Measurements from ENCODE around the gene ATAD3B. TPM values are rescaled to one million over a fixed set of nuclear protein-coding genes. Genes with fewer than 3 reads are reported as not detected.
A peak's percentile ranks its signal among the peaks of the same experiment; 100 is the strongest.

The ATAD3B gene
- total RNA-seq, 1 experiment from 2014 or later, result 46.9 TPM

DNA sequence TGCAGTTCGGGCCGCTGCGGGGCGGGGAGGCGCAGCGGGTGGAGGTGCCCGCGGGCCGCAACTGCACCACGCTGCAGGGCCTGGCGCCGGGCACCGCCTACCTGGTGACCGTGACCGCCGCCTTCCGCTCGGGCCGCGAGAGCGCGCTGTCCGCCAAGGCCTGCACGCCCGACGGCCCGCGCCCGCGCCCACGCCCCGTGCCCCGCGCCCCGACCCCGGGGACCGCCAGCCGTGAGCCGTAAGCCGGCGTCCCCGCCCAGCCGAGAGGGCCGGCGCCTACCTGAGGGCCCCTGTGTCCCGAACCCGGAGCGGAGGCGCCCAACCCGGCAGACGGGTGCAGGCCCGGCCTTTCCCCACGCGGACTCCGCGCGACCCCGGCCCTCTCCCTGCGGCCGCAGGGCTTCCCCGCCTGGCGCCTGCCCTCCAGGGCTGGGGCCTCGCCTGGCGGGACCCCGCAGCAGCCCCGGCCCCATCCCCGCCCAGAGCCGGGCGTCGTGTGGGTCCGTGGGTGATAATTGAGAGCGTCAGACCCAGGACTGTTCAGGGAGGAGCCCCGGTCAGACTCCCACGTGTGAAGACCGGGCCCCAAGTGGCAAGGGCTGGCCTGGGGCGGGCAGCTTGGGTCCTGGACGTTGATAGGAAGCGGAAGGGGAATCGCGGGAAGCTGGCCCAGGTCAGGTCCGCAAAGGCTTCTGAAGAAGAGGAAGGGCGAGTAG lies 31.9 kb upstream of the ATAD3B start:
- Mint-ChIP-seq H3K27me3 (ENCODE audit: insufficient read depth, unreplicated experiment) (no peaks in the 10 kb centered on the region), H3K36me3 (ENCODE audit: insufficient read depth, unreplicated experiment) (no peaks in the 10 kb centered on the region), H3K4me1 (ENCODE audit: insufficient read depth, unreplicated experiment) (no peaks in the 10 kb centered on the region), H3K27ac (ENCODE audit: low read depth, unreplicated experiment) (no peak overlapping the region), H3K9me3 (ENCODE audit: unreplicated experiment) (no peaks in the 10 kb centered on the region), H3K4me3 (ENCODE audit: unreplicated experiment) (no peak overlapping the region)
- ChIA-PET POLR2A (no interaction called here), CTCF (interaction anchor here (1.0 to 1.1 kb wide), 2 partner anchors 9 to 52 kb away, joined by 3 to 5 read pairs; no protein-coding TSS in a partner anchor)
- no peak for DNase-seq (ENCODE audit: unreplicated experiment)
- intact Hi-C loops (cut with micrococcal nuclease), result no loop called here
- no TSS peak for BruUV-seq (replicated peaks)
- TF ChIP-seq, protein P1, sequence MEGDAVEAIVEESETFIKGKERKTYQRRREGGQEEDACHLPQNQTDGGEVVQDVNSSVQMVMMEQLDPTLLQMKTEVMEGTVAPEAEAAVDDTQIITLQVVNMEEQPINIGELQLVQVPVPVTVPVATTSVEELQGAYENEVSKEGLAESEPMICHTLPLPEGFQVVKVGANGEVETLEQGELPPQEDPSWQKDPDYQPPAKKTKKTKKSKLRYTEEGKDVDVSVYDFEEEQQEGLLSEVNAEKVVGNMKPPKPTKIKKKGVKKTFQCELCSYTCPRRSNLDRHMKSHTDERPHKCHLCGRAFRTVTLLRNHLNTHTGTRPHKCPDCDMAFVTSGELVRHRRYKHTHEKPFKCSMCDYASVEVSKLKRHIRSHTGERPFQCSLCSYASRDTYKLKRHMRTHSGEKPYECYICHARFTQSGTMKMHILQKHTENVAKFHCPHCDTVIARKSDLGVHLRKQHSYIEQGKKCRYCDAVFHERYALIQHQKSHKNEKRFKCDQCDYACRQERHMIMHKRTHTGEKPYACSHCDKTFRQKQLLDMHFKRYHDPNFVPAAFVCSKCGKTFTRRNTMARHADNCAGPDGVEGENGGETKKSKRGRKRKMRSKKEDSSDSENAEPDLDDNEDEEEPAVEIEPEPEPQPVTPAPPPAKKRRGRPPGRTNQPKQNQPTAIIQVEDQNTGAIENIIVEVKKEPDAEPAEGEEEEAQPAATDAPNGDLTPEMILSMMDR (IDR thresholded peaks at IDR 0.05; ENCODE audit: unreplicated experiment), result no peak

DNA sequence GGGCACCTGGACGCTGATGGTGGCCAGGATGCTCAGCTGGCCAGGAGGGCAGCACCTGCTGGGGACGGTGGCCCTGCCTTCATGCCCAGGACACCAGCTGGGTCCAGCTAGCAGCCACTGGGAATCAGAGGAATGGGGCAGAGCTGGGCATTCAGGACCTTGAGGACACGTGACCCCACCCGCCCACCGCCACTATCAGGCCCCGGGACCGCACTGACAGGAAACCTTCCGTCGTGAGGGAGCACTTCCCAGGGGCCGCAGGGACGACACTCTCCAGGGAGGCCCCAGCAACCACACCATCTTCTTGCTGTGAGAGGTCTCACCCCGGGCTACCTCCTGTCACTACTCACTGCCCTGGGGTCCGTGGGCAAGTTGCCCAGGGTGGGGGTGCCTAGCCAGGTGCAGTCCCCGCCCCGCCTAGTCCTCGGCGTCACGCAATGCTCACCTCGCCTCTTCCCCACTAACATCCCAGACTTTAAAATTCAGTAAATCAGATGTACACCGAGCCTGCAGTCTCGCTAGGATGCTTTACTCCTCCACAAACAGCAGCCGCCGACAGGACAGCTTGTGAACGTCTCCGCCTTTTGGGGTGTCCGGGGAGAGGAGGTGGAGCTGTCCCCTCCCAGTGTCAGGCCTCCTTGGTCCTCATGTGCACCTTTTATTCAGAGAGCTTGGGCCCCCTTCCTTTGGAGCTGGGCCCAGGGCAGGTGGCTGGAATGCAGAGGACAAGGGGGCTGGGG lies 31.1 kb upstream of the ATAD3B start:
- intact Hi-C loops (cut with micrococcal nuclease), result no loop called here
- POLR2A ChIA-PET, result no interaction called here
- no peaks in the 10 kb centered on the region for H3K9me3 Mint-ChIP-seq (ENCODE audit: unreplicated experiment)
- CTCF ChIA-PET, result interaction anchor here (0.6 to 1.8 kb wide), 18 partner anchors 8 to 604 kb away, joined by 3 to 11 read pairs (median 4); partner anchors contain the start of gene CCNL2
- H3K4me3 Mint-ChIP-seq (ENCODE audit: unreplicated experiment), result no peak overlapping the region
- no peaks in the 10 kb centered on the region for H3K27me3 Mint-ChIP-seq (ENCODE audit: insufficient read depth, unreplicated experiment)
- H3K36me3 Mint-ChIP-seq (ENCODE audit: insufficient read depth, unreplicated experiment), result no peaks in the 10 kb centered on the region
- BruUV-seq (replicated peaks), result no TSS peak
- no peak for DNase-seq (ENCODE audit: unreplicated experiment)
- TF ChIP-seq, protein P1 (IDR thresholded peaks at IDR 0.05; ENCODE audit: unreplicated experiment), result no peak
- no peaks in the 10 kb centered on the region for H3K4me1 Mint-ChIP-seq (ENCODE audit: insufficient read depth, unreplicated experiment)
- no peak overlapping the region for H3K27ac Mint-ChIP-seq (ENCODE audit: low read depth, unreplicated experiment)

DNA sequence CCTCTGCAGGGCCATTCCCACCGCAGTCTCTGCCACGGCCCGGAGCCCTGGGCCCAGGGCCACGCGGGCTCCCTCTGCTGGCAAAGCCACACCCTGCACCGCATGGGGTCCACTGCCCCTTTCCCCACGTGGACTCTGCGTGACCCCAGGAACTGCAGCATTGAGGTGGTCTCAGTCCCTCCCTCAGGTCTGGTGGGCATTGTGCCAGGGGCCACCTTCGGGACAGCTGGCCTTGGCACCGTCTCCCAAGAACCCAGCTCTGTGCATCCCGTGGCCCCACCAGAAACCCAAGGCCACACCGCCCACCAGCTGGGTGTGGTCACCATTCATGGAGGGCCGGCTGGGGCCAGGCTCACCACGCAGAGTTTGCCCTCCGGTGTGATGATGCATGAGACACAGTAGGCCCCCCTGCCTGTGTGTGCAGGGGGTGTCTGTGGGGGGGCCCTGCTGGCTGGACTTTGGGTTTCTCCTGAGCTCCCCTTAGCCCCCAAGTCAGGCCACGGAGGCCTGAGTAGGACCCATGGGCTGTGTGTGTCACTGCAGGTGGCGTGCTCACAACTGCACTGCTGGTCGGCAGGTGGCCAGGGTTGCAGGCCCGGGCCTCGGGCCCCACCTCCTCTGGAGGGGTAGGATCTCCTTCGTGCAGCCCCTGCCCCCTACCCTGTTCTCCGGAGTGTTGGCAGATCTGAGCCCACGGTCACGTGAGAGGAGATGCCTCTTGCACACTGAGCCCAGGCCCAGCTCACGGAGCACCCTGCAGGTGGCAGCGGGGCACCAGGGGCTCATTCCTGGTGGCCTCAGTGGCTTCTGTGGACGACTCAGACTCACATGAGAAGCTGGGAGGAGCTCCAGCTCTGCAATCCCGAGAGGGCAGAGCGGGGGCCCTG lies 30.3 kb upstream of the ATAD3B start:
- peak; percentile 42 for DNase-seq (ENCODE audit: unreplicated experiment)
- Mint-ChIP-seq H3K4me1 (ENCODE audit: insufficient read depth, unreplicated experiment) (no peaks in the 10 kb centered on the region), H3K4me3 (ENCODE audit: unreplicated experiment) (no peak overlapping the region), H3K36me3 (ENCODE audit: insufficient read depth, unreplicated experiment) (no peaks in the 10 kb centered on the region), H3K27me3 (ENCODE audit: insufficient read depth, unreplicated experiment) (no peaks in the 10 kb centered on the region), H3K27ac (ENCODE audit: low read depth, unreplicated experiment) (no peak overlapping the region), H3K9me3 (ENCODE audit: unreplicated experiment) (no peaks in the 10 kb centered on the region)
- CTCF ChIA-PET, result interaction anchor here (0.6 to 1.8 kb wide), 19 partner anchors 10 to 604 kb away, joined by 3 to 11 read pairs (median 4); partner anchors contain the start of gene CCNL2
- intact Hi-C loops (cut with micrococcal nuclease), result no loop called here
- TF ChIP-seq, protein P1 (IDR thresholded peaks at IDR 0.05; ENCODE audit: unreplicated experiment), result peak; percentile 89
- no TSS peak for BruUV-seq (replicated peaks)
- POLR2A ChIA-PET, result no interaction called here

All from MCF 10A (cell line).